ENCODE measurements around the gene P2RY6.

P2RY6 gene

GRCh38 chr11:73312036-73312435 lies 39.9 kb downstream of the P2RY6 start:
- TF ChIP-seq CTCF (IDR thresholded peaks at IDR 0.05) (no peak), ZFX (IDR thresholded peaks at IDR 0.05; ENCODE audit: borderline replicate concordance) (no peak)
- no peak overlapping the region for H3K27ac ChIP-seq

- H3K27ac ChIP-seq = no peak overlapping the region
- no peak for TF ChIP-seq CTCF (IDR thresholded peaks at IDR 0.05)
- no peak for TF ChIP-seq ZFX (IDR thresholded peaks at IDR 0.05; ENCODE audit: borderline replicate concordance)
These were observed 40.8 kb downstream of the P2RY6 start for GRCh38 chr11:73312851-73313327.

DNA sequence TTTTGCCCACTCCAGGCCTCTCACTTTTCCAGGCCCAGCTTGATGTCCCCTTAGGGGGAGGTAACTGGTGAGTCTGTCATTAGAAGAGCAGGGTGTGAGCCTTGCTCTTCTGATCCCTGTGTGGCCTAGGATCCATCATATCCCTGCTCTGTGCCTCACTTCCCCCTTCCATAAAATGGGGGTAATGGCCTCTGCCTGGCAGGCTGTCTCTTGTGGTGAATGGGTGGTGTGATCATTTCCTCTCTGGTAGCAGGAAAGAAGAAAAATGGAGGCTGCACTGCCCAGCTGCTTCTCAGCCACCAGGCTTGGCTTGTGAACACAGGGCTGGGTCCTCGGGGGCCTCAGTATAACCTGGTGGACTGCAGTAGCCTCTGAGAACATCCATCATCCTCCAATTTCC lies 41.5 kb downstream of the P2RY6 start:
- no peak overlapping the region for H3K27ac ChIP-seq
- no peak for TF ChIP-seq CTCF (IDR thresholded peaks at IDR 0.05)
- no peak for TF ChIP-seq ZFX (IDR thresholded peaks at IDR 0.05; ENCODE audit: borderline replicate concordance)

DNA sequence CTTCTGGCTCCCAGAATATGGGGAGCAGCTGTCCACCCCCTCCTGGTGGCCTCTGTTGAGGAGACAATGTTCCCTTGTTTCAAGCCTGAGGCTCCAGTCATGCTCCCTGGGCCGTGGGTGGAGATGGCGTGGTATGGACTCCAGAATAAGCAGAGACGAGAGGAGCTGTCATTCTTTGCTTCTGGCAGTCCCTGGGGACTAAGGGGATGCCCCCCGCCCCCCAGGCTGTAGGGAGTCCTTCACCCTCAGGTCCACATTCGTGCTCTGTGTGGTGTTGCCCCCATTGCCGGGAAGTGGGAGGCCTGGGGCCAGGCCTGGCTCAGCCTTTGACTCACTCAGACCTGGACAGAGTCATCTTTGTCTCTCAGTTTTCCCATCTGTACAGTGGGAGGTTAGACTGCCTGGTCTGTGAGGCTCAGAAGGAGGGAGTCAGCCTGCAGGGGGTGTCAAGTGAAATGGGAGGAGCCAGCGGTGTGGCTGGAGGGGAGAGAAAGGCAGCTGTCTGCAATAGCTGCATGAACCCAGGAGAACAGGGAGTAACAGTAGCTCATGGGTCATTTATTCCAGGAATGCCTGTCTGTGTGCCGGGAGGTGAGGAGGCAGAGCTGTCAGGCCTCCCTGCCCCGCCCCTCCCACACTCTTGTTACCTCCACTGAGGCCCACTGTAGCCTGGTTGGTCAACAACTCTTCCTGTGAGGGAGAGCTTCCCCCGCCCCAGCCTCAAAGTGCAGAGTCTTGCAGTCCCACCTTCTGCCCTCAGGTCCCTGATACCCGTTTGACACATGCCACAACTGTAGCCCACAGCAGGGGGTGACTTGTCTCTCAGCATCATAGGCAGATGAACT lies 42.2 kb downstream of the P2RY6 start:
- TF ChIP-seq ZFX (IDR thresholded peaks at IDR 0.05; ENCODE audit: borderline replicate concordance) (no peak), CTCF (IDR thresholded peaks at IDR 0.05) (no peak)

GRCh38 chr11:73315293-73316020 lies 43.3 kb downstream of the P2RY6 start:
- TF ChIP-seq CTCF (IDR thresholded peaks at IDR 0.05) (no peak), ZFX (IDR thresholded peaks at IDR 0.05; ENCODE audit: borderline replicate concordance) (no peak)
- H3K27ac ChIP-seq = no peak overlapping the region

More for the DNA sequence above, 42.2 kb downstream of the P2RY6 start:
- H3K27ac ChIP-seq = no peak overlapping the region

- TF ChIP-seq CTCF (IDR thresholded peaks at IDR 0.05) = no peak
- TF ChIP-seq ZFX (IDR thresholded peaks at IDR 0.05; ENCODE audit: borderline replicate concordance) = no peak
- no peak overlapping the region for H3K27ac ChIP-seq
These were observed 44.3 kb downstream of the P2RY6 start for GRCh38 chr11:73316422-73316821.

DNA sequence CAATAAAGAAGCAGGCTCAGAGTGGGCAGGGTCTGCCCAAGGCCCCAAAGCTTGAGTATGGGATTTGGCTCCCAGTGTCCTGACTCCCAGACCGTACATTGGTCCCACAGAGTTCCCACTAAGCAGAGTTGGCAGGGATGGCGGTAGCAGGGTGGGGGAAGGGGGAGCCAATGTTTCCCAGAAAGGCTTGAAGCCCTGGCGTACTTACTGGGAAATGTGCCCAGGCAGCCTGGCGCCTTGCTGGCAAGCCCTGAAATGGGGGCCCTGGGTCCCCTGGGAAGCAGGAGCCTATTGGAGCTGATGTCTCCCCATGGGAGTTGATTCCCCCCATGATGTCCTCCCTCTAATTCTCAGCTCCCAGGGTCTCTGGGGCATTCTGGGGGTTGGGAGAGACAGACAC lies 45.2 kb downstream of the P2RY6 start:
- TF ChIP-seq ZFX (IDR thresholded peaks at IDR 0.05; ENCODE audit: borderline replicate concordance) (no peak), CTCF (IDR thresholded peaks at IDR 0.05) (no peak)
- no peak overlapping the region for H3K27ac ChIP-seq
